GM23248 (cell line): ENCODE results near the gene CEP95. TPM values are rescaled to one million over a fixed set of nuclear protein-coding genes. Genes with fewer than 3 reads are reported as not detected.
A peak's percentile ranks its signal among the peaks of the same experiment; 100 is the strongest.
"Not testable (repeated sequence)": the region's sequence is repeated elsewhere in the genome, so short reads cannot be mapped to it uniquely, and the experiment has no call there.

Experiments
- DNase-seq: peaks from one replicate; pipeline ENCODE4 v3.0.0-alpha.2; 2015
- H2AFZ ChIP-seq: fragments of 200-600 bp; sonication (generic); 2 replicates; pipeline ENCODE4 v1.6.1; 2016; ENCODE audit warnings: antibody characterized with exemption
- H3F3A ChIP-seq: fragments of 200-600 bp; sonication (generic); 2 replicates; pipeline ENCODE4 v1.6.1; 2016; ENCODE audit warnings: mild to moderate bottlenecking, antibody characterized with exemption, mixed run types; ENCODE audit not compliant: insufficient read depth
- H3K27ac ChIP-seq: fragments of 200-600 bp; sonication (generic); 2 replicates; pipeline ENCODE4 v1.5.1; 2016; ENCODE audit warnings: mild to moderate bottlenecking
- H3K27me3 ChIP-seq: fragments of 200-600 bp; sonication (generic); replicated peaks from 2 replicates; pipeline ENCODE4 v1.6.1; 2016; ENCODE audit warnings: mild to moderate bottlenecking; ENCODE audit not compliant: insufficient read depth
- H3K36me3 ChIP-seq: fragments of 200-600 bp; sonication (generic); 2 replicates; pipeline ENCODE4 v1.6.1; 2016; ENCODE audit warnings: low read depth, mild to moderate bottlenecking
- H3K4me1 ChIP-seq: fragments of 200-600 bp; sonication (generic); 2 replicates; pipeline ENCODE4 v1.6.1; 2016; ENCODE audit warnings: mild to moderate bottlenecking; ENCODE audit not compliant: insufficient read depth
- H3K4me2 ChIP-seq: fragments of 200-600 bp; sonication (generic); one replicate; pipeline ENCODE4 v1.6.1; 2016; ENCODE audit warnings: mild to moderate bottlenecking; ENCODE audit not compliant: unreplicated experiment
- H3K4me3 ChIP-seq: fragments of 200-600 bp; sonication (generic); 2 replicates; pipeline ENCODE4 v1.5.1; 2016; ENCODE audit warnings: mild to moderate bottlenecking
- H3K79me2 ChIP-seq: fragments of 200-600 bp; sonication (generic); 2 replicates; pipeline ENCODE4 v1.6.1; 2016; ENCODE audit warnings: mild to moderate bottlenecking; ENCODE audit not compliant: insufficient read depth
- H3K9ac ChIP-seq: fragments of 200-600 bp; sonication (generic); 2 replicates; pipeline ENCODE4 v1.6.1; 2016; ENCODE audit warnings: mild to moderate bottlenecking
- H3K9me2 ChIP-seq: fragments of 200-600 bp; sonication (generic); 2 replicates; pipeline ENCODE4 v1.6.1; 2016; ENCODE audit warnings: mixed run types, mild to moderate bottlenecking, moderate library complexity; ENCODE audit not compliant: insufficient read depth
- H3K9me3 ChIP-seq: fragments of 200-600 bp; sonication (generic); one replicate; pipeline ENCODE4 v1.6.1; 2017; ENCODE audit warnings: low read depth
- H4K20me1 ChIP-seq: fragments of 200-600 bp; sonication (generic); 2 replicates; pipeline ENCODE4 v1.6.0; 2016; ENCODE audit not compliant: insufficient read depth
- EZH2 ChIP-seq: fragments of 200-600 bp; sonication (generic); IDR thresholded peaks from 2 replicates; pipeline ENCODE4 v1.6.1; 2018; ENCODE audit warnings: antibody characterized with exemption, mild to moderate bottlenecking; ENCODE audit not compliant: insufficient read depth, poor library complexity, severe bottlenecking
- EZH2phosphoT487 ChIP-seq: fragments of 200-600 bp; sonication (generic); IDR thresholded peaks from 2 replicates; pipeline ENCODE4 v1.6.1; 2018; ENCODE audit warnings: antibody characterized with exemption, moderate library complexity, mild to moderate bottlenecking, low read depth; ENCODE audit not compliant: insufficient read depth
- WGBS, 2 experiments: methylation state at CpG; one replicate each; pipeline ENCODE4 v1.1.6; 2015 to 2017; ENCODE audit warnings: low lambda C conversion rate in 2 of 2, low coverage in 1 of 2; ENCODE audit errors: missing lambda C conversion rate in 2 of 2; 5-methylcytosine and 5-hydroxymethylcytosine counted together
- in situ Hi-C: fragments of 300-500 bp; cut with MboI; formaldehyde crosslinking; loops from 2 replicates; pipeline ENCODE4 v1.15.0; 2020
- polyA plus RNA-seq: library from polyadenylated mRNA; unstranded; fragments of >200 nt; fragmentation: Nextera tagmentation; extraction: Ambion mirVana; gene quantifications from 2 replicates; pipeline ENCODE4 v1.2.1, GENCODE V29; 2016
- total RNA-seq: library from RNA; depleted of rRNA; stranded (reverse); fragments of >200 nt; shearing (Covaris generic); gene quantifications from 2 replicates; pipeline ENCODE4 v1.2.3, GENCODE V29; 2014

Gene CEP95
- total and polyA plus RNA-seq, 2 experiments from 2014 or later: 16.8 to 17.5 TPM

DNA sequence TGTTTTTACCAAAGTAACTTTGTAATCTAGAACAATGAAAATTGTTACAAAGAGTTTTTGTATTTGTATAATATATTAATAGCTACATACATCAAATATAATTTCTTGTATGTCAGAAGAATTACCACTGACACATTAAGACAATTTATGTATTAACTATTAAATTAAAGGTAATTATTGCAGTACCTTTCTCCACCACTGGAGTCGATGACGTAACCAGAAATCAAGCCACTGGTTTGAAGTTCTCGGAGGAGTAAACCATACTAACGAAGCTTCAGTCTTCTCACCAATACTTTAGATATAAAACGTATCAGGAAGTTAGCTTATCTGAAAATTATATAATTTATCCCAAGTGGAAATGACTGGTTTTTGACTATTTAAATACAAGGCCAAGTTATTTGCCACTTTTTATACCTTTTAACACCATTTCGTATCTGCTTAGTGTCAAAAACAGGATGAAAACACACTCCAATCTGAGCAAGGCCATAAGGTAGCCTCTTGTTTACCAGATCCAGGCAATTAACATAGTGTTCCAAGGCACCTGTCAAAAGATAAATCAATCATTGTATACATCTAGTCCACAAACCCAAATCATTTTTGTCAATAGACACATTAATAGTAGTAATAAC is 14.2 kb upstream of the CEP95 start:
- H3K9me3 ChIP-seq: no peaks in the 10 kb centered on the region
- DNase-seq: peak; percentile 49
- TF ChIP-seq EZH2phosphoT487 (no peak), EZH2 (no peak)
- H4K20me1 ChIP-seq: no peaks in the 10 kb centered on the region
- peaks cover 16% of the 10 kb centered on the region; the same call in 1 of the 2 replicates for H3K36me3 ChIP-seq
- no peak overlapping the region for H3K4me2 ChIP-seq
- no peak overlapping the region for H2AFZ ChIP-seq
- peaks cover 21% of the 10 kb centered on the region for H3K4me1 ChIP-seq
- in situ Hi-C loops: loop anchor here (5.0 kb wide), 1 partner anchor 70 kb away; no protein-coding TSS in a partner anchor
- no peak overlapping the region for H3K9ac ChIP-seq
- 75 to 78% methylated on average over 6 of the region's 6 CpGs for WGBS, 2 experiments
- H3K27me3 ChIP-seq: no peaks in the 10 kb centered on the region
- H3K79me2 ChIP-seq: peaks cover 31% of the 10 kb centered on the region
- no peak overlapping the region for H3K27ac ChIP-seq
- no peak overlapping the region for H3K4me3 ChIP-seq
- H3K9me2 ChIP-seq: no peaks in the 10 kb centered on the region
- peaks cover 12% of the 10 kb centered on the region for H3F3A ChIP-seq

- H3K4me2 ChIP-seq: peak overlapping the region; percentile 19
- no peaks in the 10 kb centered on the region for H3K27me3 ChIP-seq
- in situ Hi-C loops: loop anchor here (5.0 kb wide), 1 partner anchor 72 kb away; no protein-coding TSS in a partner anchor
These were observed 12.7 kb upstream of the CEP95 start for GRCh38 chr17:64494121-64494520.

GRCh38 chr17:64495300-64495699 is 11.5 kb upstream of the CEP95 start:
- H2AFZ ChIP-seq, DNase-seq, H3K9me3 ChIP-seq, H3K9me2 ChIP-seq, H3K9ac ChIP-seq, H3K27me3 ChIP-seq, in situ Hi-C loops, H3K27ac ChIP-seq: not testable (repeated sequence)
- Histone ChIP-seq H4K20me1 (peaks cover 12% of the 10 kb centered on the region; the same call in 1 of the 2 replicates), H3K4me1 (peaks cover 48% of the 10 kb centered on the region), H3K79me2 (peaks cover 53% of the 10 kb centered on the region), H3F3A (peaks cover 39% of the 10 kb centered on the region), H3K4me2 (peak overlapping the region; percentile 80), H3K4me3 (peak overlapping the region; percentile 87), H3K36me3 (peaks cover 33% of the 10 kb centered on the region)
- WGBS, 2 experiments: 80 to 81% methylated on average over 5 of the region's 5 CpGs

More at GRCh38 chr17:64494121-64494520, 12.7 kb upstream of the CEP95 start:
- Histone ChIP-seq H2AFZ (no peak overlapping the region), H3K9me2 (no peaks in the 10 kb centered on the region), H3K27ac (no peak overlapping the region), H3F3A (peaks cover 28% of the 10 kb centered on the region), H3K79me2 (peaks cover 41% of the 10 kb centered on the region), H3K9me3 (no peaks in the 10 kb centered on the region), H3K4me1 (peaks cover 36% of the 10 kb centered on the region), H3K4me3 (peak overlapping the region; percentile 33; the same call in 1 of the 2 replicates), H4K20me1 (no peaks in the 10 kb centered on the region), H3K9ac (no peak overlapping the region), H3K36me3 (peaks cover 27% of the 10 kb centered on the region)
- WGBS, 2 experiments: 39 to 45% methylated on average over 2 of the region's 2 CpGs
- TF ChIP-seq EZH2 (no peak), EZH2phosphoT487 (no peak)
- DNase-seq: no peak

GRCh38 chr17:64496348-64496785 is 10.4 kb upstream of the CEP95 start:
- Histone ChIP-seq H3K79me2 (peaks cover 64% of the 10 kb centered on the region), H3K36me3 (peaks cover 38% of the 10 kb centered on the region), H3K4me3 (peak overlapping the region; percentile 87), H3K9ac (peak overlapping the region; percentile 77), H2AFZ (peak overlapping the region; percentile 83), H3K9me3 (no peaks in the 10 kb centered on the region), H3F3A (peaks cover 50% of the 10 kb centered on the region), H3K9me2 (no peaks in the 10 kb centered on the region), H3K27me3 (no peaks in the 10 kb centered on the region), H4K20me1 (peaks cover 13% of the 10 kb centered on the region; the same call in 1 of the 2 replicates), H3K27ac (peak overlapping the region; percentile 86), H3K4me2 (peak overlapping the region; percentile 80), H3K4me1 (peaks cover 58% of the 10 kb centered on the region)
- WGBS, 2 experiments: 1 to 3% methylated on average over 20 of the region's 20 CpGs
- in situ Hi-C loops: no loop called here
- DNase-seq: peak; percentile 71
- TF ChIP-seq EZH2phosphoT487 (no peak), EZH2 (no peak)
